AG09309 (cell line): ENCODE results near the gene BCKDK.

ENCODE experiments used
- DNase-seq: peaks from one replicate; pipeline ENCODE4 v3.0.0-alpha.2; 2010; ENCODE audit warnings: low read depth
- H3K4me3 ChIP-seq: 2 replicates; pipeline ENCODE4 v1.5.1; 2011; ENCODE audit warnings: mild to moderate bottlenecking, low read depth, low read length, moderate library complexity; ENCODE audit not compliant: control insufficient read depth
- TF ChIP-seq, protein P1 (sequence below): IDR thresholded peaks from 2 replicates; pipeline ENCODE4 v1.5.1; 2011; ENCODE audit warnings: mild to moderate bottlenecking, low read depth, low read length, inconsistent platforms; ENCODE audit not compliant: insufficient read depth, control insufficient read depth; ENCODE audit errors: missing control alignments

The BCKDK gene

DNA sequence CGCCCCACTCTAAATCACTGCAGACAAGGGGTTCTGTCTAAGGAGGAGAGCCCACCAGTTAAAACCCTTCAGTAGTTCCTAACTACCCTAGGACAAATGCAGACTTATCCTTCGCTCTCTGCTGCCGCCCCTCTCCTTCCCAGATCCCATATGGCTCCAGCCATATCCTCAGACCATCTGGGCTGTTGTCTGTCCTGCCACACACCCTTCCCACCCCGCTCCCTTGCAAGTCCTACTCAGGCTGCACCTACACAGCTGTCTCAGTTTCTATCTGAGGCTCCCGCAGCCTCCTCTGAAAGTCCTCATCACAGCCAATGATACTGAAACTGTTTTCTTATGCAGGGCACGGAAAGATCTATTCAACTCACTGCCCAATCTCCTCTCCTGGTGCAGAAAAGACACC lies 720 bp upstream of the BCKDK start:
- DNase-seq, result no peak
- TF ChIP-seq, protein P1, sequence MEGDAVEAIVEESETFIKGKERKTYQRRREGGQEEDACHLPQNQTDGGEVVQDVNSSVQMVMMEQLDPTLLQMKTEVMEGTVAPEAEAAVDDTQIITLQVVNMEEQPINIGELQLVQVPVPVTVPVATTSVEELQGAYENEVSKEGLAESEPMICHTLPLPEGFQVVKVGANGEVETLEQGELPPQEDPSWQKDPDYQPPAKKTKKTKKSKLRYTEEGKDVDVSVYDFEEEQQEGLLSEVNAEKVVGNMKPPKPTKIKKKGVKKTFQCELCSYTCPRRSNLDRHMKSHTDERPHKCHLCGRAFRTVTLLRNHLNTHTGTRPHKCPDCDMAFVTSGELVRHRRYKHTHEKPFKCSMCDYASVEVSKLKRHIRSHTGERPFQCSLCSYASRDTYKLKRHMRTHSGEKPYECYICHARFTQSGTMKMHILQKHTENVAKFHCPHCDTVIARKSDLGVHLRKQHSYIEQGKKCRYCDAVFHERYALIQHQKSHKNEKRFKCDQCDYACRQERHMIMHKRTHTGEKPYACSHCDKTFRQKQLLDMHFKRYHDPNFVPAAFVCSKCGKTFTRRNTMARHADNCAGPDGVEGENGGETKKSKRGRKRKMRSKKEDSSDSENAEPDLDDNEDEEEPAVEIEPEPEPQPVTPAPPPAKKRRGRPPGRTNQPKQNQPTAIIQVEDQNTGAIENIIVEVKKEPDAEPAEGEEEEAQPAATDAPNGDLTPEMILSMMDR, result no peak
- H3K4me3 ChIP-seq, result no peak overlapping the region

DNA sequence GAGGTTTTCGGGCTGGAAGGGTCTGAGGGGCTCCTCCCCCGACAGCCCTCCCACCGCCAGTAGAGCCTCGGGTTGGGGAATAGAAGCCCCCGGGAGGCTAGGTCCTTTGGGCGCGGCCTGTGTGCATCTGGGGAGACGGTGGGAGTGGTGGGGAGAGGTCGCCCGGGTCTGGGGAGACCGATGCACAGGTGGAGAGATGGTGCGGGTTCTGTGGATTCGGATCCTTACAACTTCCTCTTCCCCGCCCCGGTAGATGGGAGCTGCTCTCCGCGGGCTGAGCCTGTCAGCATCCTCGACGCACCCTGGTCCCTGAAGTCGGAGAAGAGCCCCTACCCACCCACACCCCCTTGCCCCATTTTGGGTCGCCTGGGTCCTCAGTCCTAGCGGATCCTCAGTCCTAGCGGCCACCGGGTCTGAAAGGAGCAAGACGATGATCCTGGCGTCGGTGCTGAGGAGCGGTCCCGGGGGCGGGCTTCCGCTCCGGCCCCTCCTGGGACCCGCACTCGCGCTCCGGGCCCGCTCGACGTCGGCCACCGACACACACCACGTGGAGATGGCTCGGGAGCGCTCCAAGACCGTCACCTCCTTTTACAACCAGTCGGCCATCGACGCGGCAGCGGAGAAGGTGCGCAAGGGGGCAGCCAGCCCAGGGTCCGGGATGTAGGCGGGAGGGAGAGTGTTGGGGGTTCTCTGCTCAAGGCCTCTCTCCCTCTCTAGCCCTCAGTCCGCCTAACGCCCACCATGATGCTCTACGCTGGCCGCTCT lies 790 bp downstream of the BCKDK start:
- TF ChIP-seq, protein P1, result no peak
- no peak for DNase-seq
- H3K4me3 ChIP-seq, result peak overlapping the region; percentile 66

DNA sequence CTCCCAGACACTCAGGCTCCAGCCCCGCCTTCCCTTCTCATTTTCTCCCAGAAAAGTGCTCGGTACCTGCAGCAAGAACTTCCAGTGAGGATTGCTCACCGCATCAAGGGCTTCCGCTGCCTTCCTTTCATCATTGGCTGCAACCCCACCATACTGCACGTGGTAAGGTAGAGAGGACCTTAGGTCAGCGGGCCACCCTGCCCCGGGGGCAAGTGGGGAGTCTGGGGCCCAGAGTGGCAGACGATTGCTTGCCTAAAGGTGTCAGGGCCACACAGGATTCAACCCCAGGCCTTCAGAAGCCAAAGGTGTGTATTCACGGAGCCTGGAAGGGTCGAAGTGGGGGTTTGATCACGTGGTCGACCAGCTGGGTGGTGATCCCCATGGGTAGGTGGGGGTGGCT lies 1.4 kb downstream of the BCKDK start:
- no peak overlapping the region; the same call in 1 of the 2 replicates for H3K4me3 ChIP-seq
- no peak for DNase-seq

GRCh38 chr16:31110106-31111034 lies 2.2 kb downstream of the BCKDK start:
- DNase-seq, result no peak
- H3K4me3 ChIP-seq, result no peak overlapping the region

More for the DNA sequence above, 1.4 kb downstream of the BCKDK start:
- TF ChIP-seq, protein P1, result no peak

DNA sequence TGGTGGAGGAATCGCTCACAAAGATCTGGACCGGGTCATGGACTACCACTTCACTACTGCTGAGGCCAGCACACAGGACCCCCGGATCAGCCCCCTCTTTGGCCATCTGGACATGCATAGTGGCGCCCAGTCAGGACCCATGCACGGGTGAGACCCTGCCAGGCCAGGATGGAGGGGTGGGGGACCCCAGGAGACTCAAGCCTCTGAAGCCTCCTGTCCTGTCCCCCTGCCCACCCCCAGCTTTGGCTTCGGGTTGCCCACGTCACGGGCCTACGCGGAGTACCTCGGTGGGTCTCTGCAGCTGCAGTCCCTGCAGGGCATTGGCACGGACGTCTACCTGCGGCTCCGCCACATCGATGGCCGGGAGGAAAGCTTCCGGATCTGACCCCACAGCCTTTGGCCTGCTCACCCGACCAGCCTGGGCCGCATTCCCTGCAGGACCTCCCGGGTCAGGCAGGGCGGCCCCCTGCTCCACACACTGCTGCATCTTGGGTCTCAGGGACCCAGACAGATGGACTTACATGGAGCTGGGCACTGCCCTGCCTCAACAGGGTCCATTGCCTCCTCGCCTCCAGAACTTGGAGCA lies 3.8 kb downstream of the BCKDK start:
- DNase-seq, result no peak
- no peak overlapping the region for H3K4me3 ChIP-seq
- TF ChIP-seq, protein P1, result no peak

More at GRCh38 chr16:31110106-31111034, 2.2 kb downstream of the BCKDK start:
- TF ChIP-seq, protein P1, result no peak

- H3K4me3 ChIP-seq, result no peak overlapping the region
- TF ChIP-seq, protein P1, result no peak
- no peak for DNase-seq
Measured at GRCh38 chr16:31112711-31113110, 4.5 kb downstream of the BCKDK start.
